ENCODE results near the gene ASB4. TPM values are rescaled to one million over a fixed set of nuclear protein-coding genes. Genes with fewer than 3 reads are reported as not detected.
A peak's percentile ranks its signal among the peaks of the same experiment; 100 is the strongest.
"Not testable (repeated sequence)": the region's sequence is repeated elsewhere in the genome, so short reads cannot be mapped to it uniquely, and the experiment has no call there.

Gene ASB4
- total RNA-seq, 1 experiment from 2014 or later = 0.06 TPM

GRCh38 chr7:95478272-95479037, 7.3 kb upstream of the ASB4 start:
- peak; percentile 42 for DNase-seq (ENCODE audit: low read depth)

GRCh38 chr7:95479992-95480624, 5.6 kb upstream of the ASB4 start:
- DNase-seq (ENCODE audit: low read depth) = no peak

GRCh38 chr7:95481271-95482165, 4.2 kb upstream of the ASB4 start:
- no peak for DNase-seq (ENCODE audit: low read depth)

DNA sequence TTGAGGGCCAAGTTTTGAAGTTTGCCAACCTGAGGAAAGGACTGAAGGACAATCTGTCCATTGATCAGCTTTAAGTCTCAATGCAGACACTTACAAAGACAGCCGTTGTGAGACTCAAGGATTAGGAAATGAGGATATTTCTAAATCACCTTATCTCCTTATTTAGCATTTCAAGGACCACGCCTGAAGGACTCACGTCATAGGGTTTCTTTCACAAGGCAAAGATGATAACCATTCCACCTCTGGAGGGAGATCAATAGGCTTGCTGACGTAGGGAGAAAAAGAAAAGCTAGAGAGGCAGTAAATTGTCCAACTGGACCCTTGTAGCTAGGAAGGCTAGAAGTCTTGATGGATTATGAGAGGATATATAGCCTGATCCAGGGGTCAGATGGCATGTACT, 3.3 kb upstream of the ASB4 start:
- no peak for DNase-seq (ENCODE audit: low read depth)

- no peak for DNase-seq (ENCODE audit: low read depth)
Observed at GRCh38 chr7:95490231-95490762, 4.6 kb downstream of the ASB4 start.

DNA sequence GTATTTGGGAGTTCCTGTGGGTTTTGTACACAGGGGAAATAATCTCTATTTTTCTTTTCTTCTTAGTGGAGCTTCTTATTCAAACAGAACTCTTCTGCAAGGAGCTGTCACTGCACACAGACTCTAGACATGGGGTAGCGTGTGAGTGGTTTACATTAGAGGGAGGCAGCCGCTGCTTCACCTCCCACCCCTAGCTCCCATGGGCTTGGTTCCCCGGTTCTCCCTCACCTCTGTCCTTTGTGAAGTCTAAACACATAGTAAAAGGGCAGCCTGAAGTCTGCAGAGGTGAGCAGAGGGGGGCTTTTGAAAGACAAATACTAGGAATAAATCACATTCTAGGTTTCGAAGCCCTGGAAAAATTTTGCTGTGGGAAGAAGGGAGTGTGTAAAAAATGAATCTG, 5.5 kb downstream of the ASB4 start:
- DNase-seq (ENCODE audit: low read depth) = no peak

GRCh38 chr7:95491634-95492314, 6.0 kb downstream of the ASB4 start:
- DNase-seq (ENCODE audit: low read depth) = peak; percentile 34

DNA sequence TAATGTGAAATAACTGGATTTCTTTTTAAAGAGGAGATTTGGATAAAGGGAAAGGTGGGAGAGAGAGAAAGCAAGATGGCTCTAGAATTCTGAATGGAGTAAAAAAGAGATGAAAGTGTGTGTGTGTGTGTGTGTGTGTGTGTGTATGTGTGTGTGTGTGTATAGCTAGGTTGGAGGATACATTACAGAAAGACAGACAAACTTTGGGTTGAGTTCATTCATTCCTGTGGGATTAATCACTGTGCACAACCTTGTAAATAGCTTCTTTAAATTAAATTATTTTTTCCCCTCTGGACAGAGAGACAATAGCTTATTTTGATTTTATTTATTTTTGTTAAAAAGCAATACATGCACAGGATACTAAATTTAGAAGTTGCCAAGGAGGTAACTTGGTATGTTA, 7.5 kb downstream of the ASB4 start:
- DNase-seq (ENCODE audit: low read depth) = peak; percentile 20

DNA sequence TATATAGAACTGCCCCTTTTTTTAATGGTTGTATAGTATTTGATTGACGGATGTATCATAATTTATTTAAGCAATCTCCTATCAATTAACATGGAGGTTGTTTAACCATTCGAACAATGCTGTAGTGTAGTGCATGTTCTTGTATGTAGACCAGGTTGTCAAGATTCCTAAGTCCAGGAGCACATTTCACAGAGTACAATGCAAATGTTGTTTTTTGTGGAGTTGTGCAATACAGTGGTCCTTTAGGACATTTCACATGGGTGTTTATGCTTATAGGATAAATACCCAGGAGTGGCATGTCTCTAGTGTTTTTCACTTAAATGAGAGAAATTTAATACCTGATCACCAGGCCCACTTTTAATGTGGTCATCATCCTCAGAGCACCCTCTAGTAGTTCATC, 8.1 kb downstream of the ASB4 start:
- DNase-seq (ENCODE audit: low read depth) = no peak

DNA sequence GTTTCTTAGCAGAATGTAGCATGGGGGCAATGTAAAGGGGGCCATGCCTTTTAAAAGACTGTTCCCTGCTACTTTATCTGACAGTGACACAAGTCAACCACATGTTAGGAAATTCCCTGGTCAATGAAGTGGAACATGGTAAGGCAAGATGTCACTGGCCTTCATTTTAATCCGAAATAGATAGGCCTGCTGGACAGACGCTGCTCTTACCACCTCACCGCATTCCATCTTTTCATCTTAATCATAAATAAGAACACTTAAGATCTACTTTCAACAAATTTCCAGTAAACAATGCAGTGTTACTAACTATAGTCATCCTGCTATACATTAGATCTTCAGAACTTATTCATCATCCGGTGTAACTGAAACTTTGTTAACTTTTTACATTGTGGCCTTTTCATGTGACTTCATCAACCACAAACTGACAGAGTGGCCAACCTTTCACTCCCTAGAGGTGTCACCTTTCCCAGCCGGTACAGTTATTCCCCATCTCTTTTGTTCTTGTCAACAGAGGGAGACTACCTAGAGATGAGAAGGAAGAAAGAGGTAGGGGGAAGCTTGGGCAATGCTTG, 15.6 kb downstream of the ASB4 start:
- peak; percentile 71 for DNase-seq (ENCODE audit: low read depth)

- no peak for DNase-seq (ENCODE audit: low read depth)
Observed at GRCh38 chr7:95502403-95502802, 16.7 kb downstream of the ASB4 start.

DNA sequence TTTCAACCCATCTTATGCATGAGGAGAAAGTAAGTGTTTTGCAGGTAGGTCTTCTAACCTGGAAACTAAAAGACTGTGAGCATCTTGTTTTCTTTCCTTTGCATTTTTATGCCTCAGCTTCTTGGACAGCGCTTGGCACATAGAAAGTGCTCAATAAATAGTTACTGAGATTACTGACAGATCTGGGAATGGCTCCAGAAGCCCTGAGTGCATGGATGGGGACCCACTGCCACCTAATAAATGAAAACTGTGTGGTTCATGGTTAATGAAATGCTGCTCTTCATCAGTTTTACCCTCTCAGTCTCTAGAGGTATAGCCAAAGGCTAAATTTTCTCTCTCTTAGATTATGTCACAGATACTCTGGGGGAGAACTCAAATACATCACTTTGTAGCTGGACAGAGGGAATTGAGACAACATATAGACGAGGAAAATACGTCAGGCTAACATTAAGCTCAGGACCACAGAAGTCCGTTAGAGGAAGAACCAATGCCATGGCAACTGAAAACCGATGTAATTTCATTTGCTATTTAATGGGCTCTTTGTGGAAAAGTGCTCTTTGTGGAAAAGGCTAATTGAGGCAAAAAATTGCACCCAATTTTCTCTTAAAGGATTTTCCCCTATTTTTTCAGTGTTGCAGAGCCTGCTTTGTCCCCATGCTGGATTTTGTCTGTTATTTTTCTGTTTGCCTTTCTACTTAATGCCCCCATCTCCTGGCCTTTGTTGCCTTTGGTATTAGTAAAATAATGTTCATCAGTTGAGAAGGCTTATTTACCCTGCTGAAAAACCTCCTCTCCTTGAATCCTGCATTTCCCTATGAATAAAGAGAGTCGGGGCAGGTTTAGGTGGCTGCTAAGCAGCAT, 17.8 kb downstream of the ASB4 start:
- no peak for DNase-seq (ENCODE audit: low read depth)

- DNase-seq (ENCODE audit: low read depth) = not testable (repeated sequence)
Observed at GRCh38 chr7:95504132-95504588, 18.4 kb downstream of the ASB4 start.

DNA sequence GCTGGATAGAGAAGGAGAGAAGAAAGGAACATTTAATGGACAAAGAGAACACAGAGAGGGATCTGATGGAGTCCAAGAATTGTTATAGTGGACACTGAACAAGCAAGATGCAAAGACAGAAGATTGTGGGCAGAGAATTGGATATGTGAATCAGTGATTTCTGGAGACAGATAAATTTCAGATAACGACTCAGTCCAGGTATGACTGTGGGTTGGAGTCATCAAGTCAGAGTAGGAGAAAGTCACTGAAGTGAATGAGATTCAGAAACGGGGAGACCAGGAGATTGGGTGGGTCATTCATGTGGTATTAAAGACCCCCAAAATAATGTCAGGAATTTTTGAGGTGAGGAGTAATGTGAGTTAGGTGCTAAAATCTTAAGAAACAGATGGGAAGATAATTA, 23.0 kb downstream of the ASB4 start:
- DNase-seq (ENCODE audit: low read depth) = no peak

- peak; percentile 84 for DNase-seq (ENCODE audit: low read depth)
Observed at GRCh38 chr7:95509199-95509598, 23.5 kb downstream of the ASB4 start.

DNA sequence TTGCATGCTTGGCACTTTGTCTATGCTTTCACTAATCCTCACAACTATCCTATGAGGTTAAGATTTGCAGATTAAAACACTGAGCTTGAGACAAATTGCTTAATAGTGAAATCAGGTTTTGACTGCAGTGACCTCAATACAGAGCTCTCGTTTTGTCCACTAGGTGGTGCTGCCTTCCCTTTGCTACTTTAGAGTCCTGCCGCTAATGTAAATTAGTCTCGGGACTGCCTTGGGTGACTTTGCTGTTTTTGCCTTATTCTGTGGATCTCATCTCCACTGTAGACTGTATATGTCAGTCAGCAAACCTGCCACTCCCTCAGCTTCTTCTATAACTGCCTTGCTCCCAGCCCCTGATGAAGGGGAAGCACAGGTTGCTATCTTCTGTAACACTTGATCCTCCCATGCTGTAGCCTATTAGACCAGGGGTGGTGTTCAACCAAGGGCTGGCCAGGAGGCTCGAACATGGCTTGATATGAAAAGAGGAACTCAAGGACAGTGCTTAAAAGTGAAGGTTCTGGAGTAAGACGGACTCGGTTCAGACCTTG, 26.0 kb downstream of the ASB4 start:
- DNase-seq (ENCODE audit: low read depth) = peak; percentile 57

DNA sequence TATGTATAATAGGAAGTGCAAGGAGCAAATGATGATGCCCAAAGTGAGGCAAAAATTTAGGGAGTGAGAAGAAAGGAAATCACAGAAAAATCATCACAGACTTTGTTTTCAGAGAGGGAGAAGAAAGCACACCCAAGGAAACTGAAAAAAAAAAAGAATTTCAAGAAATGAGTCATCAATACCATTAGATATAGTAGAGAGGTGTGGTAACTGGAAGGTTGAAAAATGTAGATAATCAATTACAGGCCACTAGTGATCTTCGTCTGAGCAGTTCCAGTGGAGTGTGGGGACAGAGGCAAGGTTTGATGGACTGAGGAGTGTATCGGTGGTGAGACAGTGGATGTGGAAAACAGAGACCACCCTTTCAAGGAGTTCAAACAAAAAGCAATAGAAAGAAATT, 31.7 kb downstream of the ASB4 start:
- DNase-seq (ENCODE audit: low read depth) = no peak

DNA sequence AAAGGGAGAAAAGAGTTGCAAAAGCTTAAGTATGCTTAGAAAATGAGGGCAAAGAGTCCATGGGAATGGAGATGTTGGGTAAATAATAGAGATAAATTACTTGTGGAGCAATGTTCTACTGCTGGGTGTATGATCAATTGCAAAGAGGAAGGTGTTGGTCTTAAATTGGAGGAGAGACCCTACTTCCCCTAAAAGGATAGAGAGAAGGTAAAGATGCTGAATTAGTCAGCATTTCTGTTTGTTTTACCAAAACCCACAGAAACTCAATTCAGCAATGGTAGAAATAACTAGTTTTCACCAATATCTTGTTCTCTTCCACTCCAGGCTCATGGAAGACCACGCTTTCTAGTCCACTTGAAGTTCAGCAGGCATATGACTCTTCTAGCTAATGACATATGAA, 32.1 kb downstream of the ASB4 start:
- no peak for DNase-seq (ENCODE audit: low read depth)

DNA sequence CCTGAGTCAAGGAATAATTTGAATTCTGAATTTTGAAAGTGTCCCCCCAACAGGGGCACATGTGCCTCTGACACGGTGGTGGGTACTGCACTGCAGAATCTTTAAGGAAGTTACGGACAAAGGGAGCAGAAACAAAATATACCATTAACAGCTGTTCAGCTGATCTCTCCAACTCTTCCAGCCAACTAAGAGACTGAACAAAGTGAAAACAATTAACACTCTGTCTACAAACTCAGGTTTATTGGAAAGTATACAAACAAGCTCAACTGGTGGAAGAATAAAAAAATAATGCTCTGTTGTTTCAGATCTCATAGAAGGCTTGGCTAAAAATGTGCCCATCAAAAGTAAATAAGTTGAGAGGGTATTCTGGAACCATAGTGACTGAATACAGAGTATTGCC, 34.4 kb downstream of the ASB4 start:
- no peak for DNase-seq (ENCODE audit: low read depth)

- DNase-seq (ENCODE audit: low read depth) = no peak
Observed at GRCh38 chr7:95525503-95525902, 39.8 kb downstream of the ASB4 start.
